Neuron (in vitro differentiated cells): ENCODE results near the gene CFB.

Experiments used
- H2AFZ ChIP-seq: one replicate; pipeline ENCODE4 v1.6.1; 2013; ENCODE audit warnings: low read depth, mild to moderate bottlenecking, inconsistent platforms, low read length, moderate library complexity
- H3K27me3 ChIP-seq: one replicate; pipeline ENCODE4 v1.6.1; 2013; ENCODE audit warnings: low read length; ENCODE audit not compliant: insufficient read depth
- H3K36me3 ChIP-seq: one replicate; pipeline ENCODE4 v1.6.1; 2013; ENCODE audit warnings: low read length; ENCODE audit not compliant: insufficient read depth
- H3K4me1 ChIP-seq: one replicate; pipeline ENCODE4 v1.6.1; 2013; ENCODE audit warnings: low read length; ENCODE audit not compliant: insufficient read depth
- H3K4me3 ChIP-seq: 2 replicates; pipeline ENCODE4 v1.5.1; 2013; ENCODE audit warnings: mild to moderate bottlenecking, low read length, moderate library complexity
- H3K9me3 ChIP-seq: one replicate; pipeline ENCODE4 v1.6.1; 2013; ENCODE audit warnings: low read length

The CFB gene

GRCh38 chr6:31945507-31946369 lies at the start of gene CFB:
Gene CFB, plus strand, starts transcription at chr6:31946095. Its CDS starts 127 bp downstream, at chr6:31946222.
- H3K4me3 ChIP-seq: no peak within 1 kb of the TSS
- H3K36me3 ChIP-seq: peaks cover 4% of the 10 kb centered on the region
- H3K4me1 ChIP-seq: peaks cover 10% of the 10 kb centered on the region

DNA sequence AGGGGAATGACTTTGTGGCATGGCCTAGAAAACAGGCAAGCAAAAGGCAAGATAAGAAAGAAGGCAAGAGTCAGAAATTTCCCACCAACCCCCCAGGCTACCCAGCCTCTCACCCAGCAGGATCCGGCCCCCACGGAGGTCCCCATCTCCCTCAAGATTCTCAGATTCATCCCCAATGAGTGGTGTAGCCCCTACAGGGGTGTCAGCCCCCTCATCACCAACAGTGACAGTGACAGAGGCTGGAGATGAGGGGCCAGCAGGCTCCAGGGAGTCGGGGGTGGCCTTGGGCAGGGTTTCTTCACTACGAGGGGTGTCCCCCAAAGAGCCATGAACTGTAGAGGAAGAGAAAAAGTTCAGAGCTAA lies 49.4 kb upstream of the CFB start:
- H3K4me3 ChIP-seq: peak overlapping the region; percentile 95
- no peaks in the 10 kb centered on the region for H3K27me3 ChIP-seq
- peaks cover 31% of the 10 kb centered on the region for H3K4me1 ChIP-seq
- peaks cover 51% of the 10 kb centered on the region for H3K36me3 ChIP-seq
- H2AFZ ChIP-seq: no peak overlapping the region
- H3K9me3 ChIP-seq: no peaks in the 10 kb centered on the region

More at GRCh38 chr6:31945507-31946369, at the start of gene CFB:
- Histone ChIP-seq H2AFZ (no peak within 1 kb of the TSS), H3K27me3 (no peaks in the 10 kb centered on the region), H3K9me3 (no peaks in the 10 kb centered on the region)

- H3K4me1 ChIP-seq: peaks cover 31% of the 10 kb centered on the region
- no peaks in the 10 kb centered on the region for H3K27me3 ChIP-seq
- peaks cover 46% of the 10 kb centered on the region for H3K36me3 ChIP-seq
- H2AFZ ChIP-seq: no peak overlapping the region
- H3K4me3 ChIP-seq: peak overlapping the region; percentile 95
- no peaks in the 10 kb centered on the region for H3K9me3 ChIP-seq
Observed at GRCh38 chr6:31896856-31897611, 48.9 kb upstream of the CFB start.

DNA sequence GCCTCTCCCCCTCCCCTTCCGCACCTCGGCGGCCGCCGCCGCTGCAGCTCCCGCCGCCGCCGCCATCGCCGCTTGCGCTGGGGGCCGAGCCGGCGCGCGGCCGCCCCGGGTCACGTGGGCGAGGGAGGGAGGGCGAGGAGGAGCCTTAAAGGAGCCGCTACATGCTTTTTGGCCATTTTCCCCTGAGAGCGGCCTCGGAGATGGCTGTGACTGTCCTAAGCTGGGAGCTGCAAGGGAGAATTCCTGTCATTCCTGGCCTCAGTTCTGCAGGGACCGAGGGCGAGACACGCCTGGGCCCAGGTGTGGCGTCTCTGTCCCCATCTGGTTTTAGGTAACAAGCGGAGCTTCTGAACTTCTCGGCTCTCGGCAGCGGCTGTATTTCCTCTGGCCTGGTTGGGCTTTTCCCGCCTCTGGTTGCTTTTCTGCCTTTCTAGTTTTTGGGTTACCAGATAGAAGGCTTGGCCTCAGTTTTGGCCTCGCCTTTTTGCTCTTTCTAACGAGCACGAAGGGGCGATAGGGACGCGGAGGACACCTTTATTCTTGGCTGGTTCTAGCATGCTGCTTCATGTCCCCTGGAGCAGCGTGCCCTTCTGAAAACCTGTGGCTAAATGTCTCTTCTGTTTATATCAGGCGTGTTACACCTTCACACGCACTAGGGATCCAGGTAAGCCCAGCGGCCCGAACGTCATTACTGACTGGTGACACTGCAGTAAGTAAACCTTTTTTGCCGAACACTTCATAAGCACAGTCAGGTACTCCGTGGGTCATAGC lies 48.1 kb upstream of the CFB start, which contains the start of gene EHMT2:
Gene EHMT2, minus strand, starts transcription at position 87 of the 771 bp plus-strand sequence. Its CDS starts 21 bp downstream, at position 66.
- Histone ChIP-seq H3K4me1 (peaks cover 37% of the 10 kb centered on the region), H3K27me3 (no peaks in the 10 kb centered on the region), H3K4me3 (peak within 1 kb of the TSS; percentile 95), H3K36me3 (peaks cover 38% of the 10 kb centered on the region), H3K9me3 (no peaks in the 10 kb centered on the region), H2AFZ (peak within 1 kb of the TSS; percentile 36)

GRCh38 chr6:31898383-31899011 lies 47.4 kb upstream of the CFB start:
- Histone ChIP-seq H2AFZ (no peak overlapping the region), H3K36me3 (peaks cover 31% of the 10 kb centered on the region), H3K4me3 (peak overlapping the region; percentile 95), H3K4me1 (peaks cover 38% of the 10 kb centered on the region), H3K27me3 (no peaks in the 10 kb centered on the region), H3K9me3 (no peaks in the 10 kb centered on the region)

GRCh38 chr6:31899215-31899614 lies 46.7 kb upstream of the CFB start:
- Histone ChIP-seq H3K27me3 (no peaks in the 10 kb centered on the region), H3K4me1 (peaks cover 38% of the 10 kb centered on the region), H2AFZ (no peak overlapping the region), H3K9me3 (no peaks in the 10 kb centered on the region), H3K4me3 (no peak overlapping the region), H3K36me3 (peaks cover 25% of the 10 kb centered on the region)

DNA sequence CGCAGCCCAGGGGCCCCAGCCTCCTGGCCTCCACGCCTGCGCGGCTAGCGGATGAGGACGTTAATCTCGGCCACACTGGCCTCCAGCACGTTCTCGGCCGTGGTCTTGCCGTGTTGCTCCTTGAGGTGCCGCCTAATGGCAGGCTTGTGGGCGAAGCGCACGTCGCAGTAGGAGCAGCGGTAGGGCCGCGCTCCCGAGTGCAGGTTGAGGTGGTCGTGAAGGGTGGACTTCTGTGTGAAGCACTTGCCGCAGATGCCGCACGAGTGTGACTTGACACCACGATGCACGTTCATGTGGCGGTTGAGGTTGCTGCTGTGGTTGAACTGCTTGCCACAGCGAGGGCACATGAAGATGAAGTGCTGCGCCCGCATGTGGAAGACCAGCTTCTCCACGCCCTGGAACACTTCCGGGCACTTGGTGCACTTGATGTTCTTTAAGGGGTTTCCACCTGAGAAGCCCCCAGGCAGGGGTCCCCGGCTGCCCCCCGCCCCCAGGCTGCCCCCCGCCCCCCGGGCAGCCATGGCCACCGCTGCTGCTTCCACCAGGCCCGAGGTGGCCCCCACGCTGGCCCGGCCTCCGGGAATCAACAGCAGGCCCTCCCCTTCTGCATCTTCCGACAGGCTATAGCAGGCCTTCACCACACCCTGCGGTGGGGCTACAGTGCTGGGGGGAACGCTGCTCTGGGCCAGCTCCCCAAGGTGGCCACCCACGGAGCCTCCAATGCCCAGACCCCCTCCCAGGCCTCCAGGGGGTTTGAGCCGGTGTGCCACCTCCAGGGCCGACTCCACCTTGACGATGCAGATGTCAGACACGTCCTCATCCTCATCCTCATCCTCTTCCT lies 45.8 kb upstream of the CFB start:
- H2AFZ ChIP-seq: no peak overlapping the region
- peaks cover 38% of the 10 kb centered on the region for H3K4me1 ChIP-seq
- no peaks in the 10 kb centered on the region for H3K27me3 ChIP-seq
- H3K4me3 ChIP-seq: no peak overlapping the region
- peaks cover 16% of the 10 kb centered on the region for H3K36me3 ChIP-seq
- H3K9me3 ChIP-seq: no peaks in the 10 kb centered on the region

DNA sequence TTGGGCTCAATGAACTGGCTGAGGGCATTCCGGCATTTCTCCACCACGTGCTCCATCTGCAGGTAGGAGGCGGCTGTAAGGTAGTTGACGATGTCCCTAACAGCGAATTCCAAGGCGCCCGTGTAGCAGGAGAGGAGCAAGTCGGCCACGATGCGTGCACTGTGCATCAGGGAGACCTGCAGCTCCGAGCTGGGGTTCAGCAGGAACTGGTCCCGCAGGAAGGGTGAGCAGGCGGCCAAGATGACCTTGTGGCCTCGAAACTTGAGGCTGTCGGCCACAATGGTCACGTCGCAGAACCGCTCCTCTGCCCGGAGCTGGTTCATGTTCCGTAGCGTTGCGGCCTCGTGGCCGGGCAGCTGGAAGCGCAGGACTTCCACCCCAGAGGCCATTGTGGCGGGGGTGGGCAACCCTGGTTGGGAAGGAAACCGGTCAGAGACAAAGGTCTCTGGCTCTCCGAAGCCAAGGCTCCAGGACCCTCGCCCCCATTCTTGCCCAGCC lies 44.9 kb upstream of the CFB start:
- Histone ChIP-seq H3K27me3 (no peaks in the 10 kb centered on the region), H3K9me3 (no peaks in the 10 kb centered on the region), H3K4me1 (peaks cover 37% of the 10 kb centered on the region), H2AFZ (no peak overlapping the region), H3K36me3 (peaks cover 8% of the 10 kb centered on the region), H3K4me3 (peak overlapping the region; percentile 85)

- peaks cover 31% of the 10 kb centered on the region for H3K4me1 ChIP-seq
- H3K4me3 ChIP-seq: peak overlapping the region; percentile 85
- H3K27me3 ChIP-seq: no peaks in the 10 kb centered on the region
- no peaks in the 10 kb centered on the region for H3K9me3 ChIP-seq
- peaks cover 4% of the 10 kb centered on the region for H3K36me3 ChIP-seq
- no peak overlapping the region for H2AFZ ChIP-seq
Observed at GRCh38 chr6:31901415-31901952, 44.4 kb upstream of the CFB start.

DNA sequence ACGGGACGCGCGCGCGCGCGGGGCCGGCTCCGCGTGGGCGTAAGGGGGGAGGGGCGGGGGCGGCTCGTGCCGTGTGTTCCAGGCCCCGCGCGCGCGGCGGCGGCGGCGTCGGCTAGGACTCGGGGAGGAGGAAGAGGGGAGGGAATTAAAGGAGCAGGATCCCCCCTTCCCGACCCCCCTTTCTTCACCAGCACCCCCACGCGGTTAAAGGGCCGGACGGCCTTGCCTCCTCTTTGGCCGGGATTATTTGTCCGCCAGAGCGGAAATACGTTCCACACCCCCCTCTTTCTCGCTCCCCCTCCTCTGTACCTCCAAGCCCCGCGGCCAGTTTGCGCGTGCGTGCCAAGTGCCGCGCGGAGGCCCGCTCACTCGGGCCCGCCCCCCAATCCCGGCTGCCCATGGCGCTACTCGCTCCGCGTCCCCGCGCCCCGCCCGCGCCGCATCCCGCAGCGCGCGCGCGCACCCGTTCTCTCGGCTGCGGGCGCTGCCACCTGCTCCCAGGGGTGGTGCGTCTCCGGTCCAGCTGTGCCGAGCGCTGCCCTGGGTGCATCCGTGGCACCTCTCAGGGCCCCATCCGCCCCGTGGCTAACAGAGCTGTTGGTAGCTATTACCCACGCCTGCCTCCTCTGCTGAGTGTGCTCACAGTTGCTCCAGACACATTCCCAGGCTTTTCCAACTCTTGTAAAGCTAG lies 43.8 kb upstream of the CFB start, which contains the start of gene ZBTB12:
Gene ZBTB12, minus strand, starts transcription at position 134 of the 691 bp plus-strand sequence. CDS start 781 bp downstream, outside the sequence.
- peak within 1 kb of the TSS; percentile 50 for H2AFZ ChIP-seq

DNA sequence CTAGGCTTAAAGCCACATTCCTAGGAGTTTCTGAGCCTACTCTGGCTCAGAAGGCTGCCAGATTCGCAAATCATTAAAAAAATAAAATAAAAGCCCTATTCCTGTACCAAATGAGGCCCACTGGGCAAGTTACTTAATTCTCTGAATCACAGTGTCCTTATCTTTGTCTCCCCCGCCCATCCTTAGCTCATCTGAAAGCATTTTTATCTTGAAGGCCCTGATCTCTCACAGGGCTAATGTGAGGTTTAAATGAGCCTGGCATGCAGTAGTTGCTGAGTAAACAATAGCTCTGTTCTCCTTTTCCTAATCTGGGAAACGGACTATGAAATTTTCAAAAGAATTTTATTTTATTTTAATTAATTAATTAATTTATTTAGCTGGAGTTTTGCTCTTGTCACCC lies 41.9 kb upstream of the CFB start:
- Histone ChIP-seq H3K4me1 (peaks cover 20% of the 10 kb centered on the region), H3K27me3 (no peaks in the 10 kb centered on the region), H3K9me3 (no peaks in the 10 kb centered on the region), H2AFZ (no peak overlapping the region), H3K36me3 (peaks cover 4% of the 10 kb centered on the region), H3K4me3 (no peak overlapping the region)

More for the DNA sequence above, 43.8 kb upstream of the CFB start, which contains the start of gene ZBTB12:
- H3K4me3 ChIP-seq: peak within 1 kb of the TSS; percentile 85
- no peaks in the 10 kb centered on the region for H3K9me3 ChIP-seq
- H3K27me3 ChIP-seq: no peaks in the 10 kb centered on the region
- peaks cover 4% of the 10 kb centered on the region for H3K36me3 ChIP-seq
- H3K4me1 ChIP-seq: peaks cover 28% of the 10 kb centered on the region
